ENCODE measurements around the gene CNTNAP1.
"Not testable (repeated sequence)": the region's sequence is repeated elsewhere in the genome, so short reads cannot be mapped to it uniquely, and the experiment has no call there.

Gene CNTNAP1

GRCh38 chr17:42686520-42687128, 4.3 kb downstream of the CNTNAP1 start:
- no peak for DNase-seq

- no peak for DNase-seq
Observed at GRCh38 chr17:42687707-42688320, 5.5 kb downstream of the CNTNAP1 start.

GRCh38 chr17:42690596-42690995, 8.3 kb downstream of the CNTNAP1 start:
- DNase-seq = no peak

- no peak for DNase-seq
Observed at GRCh38 chr17:42691021-42691545, 8.8 kb downstream of the CNTNAP1 start.

GRCh38 chr17:42692489-42692888, 10.2 kb downstream of the CNTNAP1 start:
- DNase-seq = no peak

- DNase-seq = no peak
Observed at GRCh38 chr17:42694524-42694923, 12.2 kb downstream of the CNTNAP1 start.

- DNase-seq = no peak
Observed at GRCh38 chr17:42695500-42695899, 13.2 kb downstream of the CNTNAP1 start.

- DNase-seq = no peak
Observed at GRCh38 chr17:42697108-42697811, 14.9 kb downstream of the CNTNAP1 start.

GRCh38 chr17:42698736-42699414, 16.5 kb downstream of the CNTNAP1 start:
- peak; percentile 89 for DNase-seq

GRCh38 chr17:42699415-42699740, 17.0 kb downstream of the CNTNAP1 start:
- DNase-seq = no peak

- no peak for DNase-seq
Observed at GRCh38 chr17:42700586-42701289, 18.4 kb downstream of the CNTNAP1 start.

- no peak for DNase-seq
Observed at GRCh38 chr17:42702446-42702845, 20.1 kb downstream of the CNTNAP1 start.

- no peak for DNase-seq
Observed at GRCh38 chr17:42704490-42704836, 22.1 kb downstream of the CNTNAP1 start.

GRCh38 chr17:42704837-42705494, 22.6 kb downstream of the CNTNAP1 start:
- no peak for DNase-seq

- no peak for DNase-seq
Observed at GRCh38 chr17:42706732-42707131, 24.4 kb downstream of the CNTNAP1 start.

- DNase-seq = no peak
Observed at GRCh38 chr17:42708588-42708987, 26.3 kb downstream of the CNTNAP1 start.

GRCh38 chr17:42709561-42709960, 27.2 kb downstream of the CNTNAP1 start:
- no peak for DNase-seq

GRCh38 chr17:42720996-42721583, 38.8 kb downstream of the CNTNAP1 start:
- DNase-seq = peak; percentile 64

GRCh38 chr17:42723636-42724035, 41.3 kb downstream of the CNTNAP1 start:
- DNase-seq = no peak

- no peak for DNase-seq
Observed at GRCh38 chr17:42725143-42725542, 42.8 kb downstream of the CNTNAP1 start.

GRCh38 chr17:42740699-42741098, 58.4 kb downstream of the CNTNAP1 start:
- no peak for DNase-seq

GRCh38 chr17:42742916-42743315, 60.6 kb downstream of the CNTNAP1 start:
- not testable (repeated sequence) for DNase-seq

Data from EL (cell line).